Airway epithelial cell (primary cell): ENCODE measurements around the gene GAPDH. TPM values are rescaled to one million over a fixed set of nuclear protein-coding genes. Genes with fewer than 3 reads are reported as not detected.

ENCODE experiments used
- total RNA-seq: library from RNA; depleted of rRNA; stranded (reverse); fragments of >200 nt; gene quantifications from 2 replicates; pipeline ENCODE4 v1.2.3, GENCODE V29; 2015

The GAPDH gene
- 8,018 and 11,435 TPM in 2 replicates for total RNA-seq

GRCh38 chr12:6533923-6534694 lies at the start of gene GAPDH:
Gene GAPDH (plus strand): TSS chr12:6534517. CDS start chr12:6534833, 316 bp downstream.

GRCh38 chr12:6492838-6493496 lies 41.4 kb upstream of the GAPDH start, which contains the start of gene MRPL51:
Gene MRPL51 (minus strand): TSS chr12:6493262. CDS start chr12:6493136, 126 bp downstream.

GRCh38 chr12:6493497-6494257 lies 40.6 kb upstream of the GAPDH start, which contains the start of gene NCAPD2:
Gene NCAPD2 (plus strand): TSS chr12:6494102. CDS start chr12:6495099, 997 bp downstream.

Other genes starting within 250 kb of the GAPDH start
- gene PLEKHG6, start 223.8 kb upstream of the GAPDH start, total RNA-seq = 21.9 and 24.0 TPM in 2 replicates
- gene TNFRSF1A, start 192.4 kb upstream of the GAPDH start, total RNA-seq = 149 and 283 TPM in 2 replicates
- gene SCNN1A, start 159.0 kb upstream of the GAPDH start, total RNA-seq = 88.7 and 91.7 TPM in 2 replicates
- gene LTBR, start 150.4 kb upstream of the GAPDH start, total RNA-seq = 197 and 205 TPM in 2 replicates
- gene CD27, start 89.6 kb upstream of the GAPDH start, total RNA-seq = not detected in 2 replicates
- 2.5 and 3.0 TPM in 2 replicates for gene TAPBPL, start 82.5 kb upstream of the GAPDH start, total RNA-seq
- gene VAMP1, start 63.8 kb upstream of the GAPDH start, total RNA-seq = 1.8 and 2.9 TPM in 2 replicates
- 116 and 153 TPM in 2 replicates for gene MRPL51, start 41.3 kb upstream of the GAPDH start, total RNA-seq
- gene NCAPD2, start 40.4 kb upstream of the GAPDH start, total RNA-seq = 87.6 and 120 TPM in 2 replicates
- 1.8 and 3.3 TPM in 2 replicates for gene IFFO1, start 21.5 kb downstream of the GAPDH start, total RNA-seq
- gene NOP2, start 33.8 kb downstream of the GAPDH start, total RNA-seq = 46.7 and 47.1 TPM in 2 replicates
- 180 and 243 TPM in 2 replicates for gene CHD4, start 72.9 kb downstream of the GAPDH start, total RNA-seq
- 16.6 TPM in 2 replicates for gene LPAR5, start 101.4 kb downstream of the GAPDH start, total RNA-seq
- 0.28 TPM in 1 of 2 replicates, not detected in the other for gene ACRBP, start 112.9 kb downstream of the GAPDH start, total RNA-seq
- 19.8 and 24.4 TPM in 2 replicates for gene ING4, start 128.6 kb downstream of the GAPDH start, total RNA-seq
- gene ZNF384, start 154.9 kb downstream of the GAPDH start, total RNA-seq = 15.1 and 21.8 TPM in 2 replicates
- not detected in 2 replicates for gene PIANP, start 166.3 kb downstream of the GAPDH start, total RNA-seq
- 56.4 and 63.6 TPM in 2 replicates for gene COPS7A, start 189.5 kb downstream of the GAPDH start, total RNA-seq
- 329 and 348 TPM in 2 replicates for gene MLF2, start 218.6 kb downstream of the GAPDH start, total RNA-seq
- gene PTMS, start 231.8 kb downstream of the GAPDH start, total RNA-seq = 166 and 192 TPM in 2 replicates
- gene LAG3, start 238.0 kb downstream of the GAPDH start, total RNA-seq = 0.14 TPM in 1 of 2 replicates, not detected in the other